HepG2 (cell line): ENCODE measurements around the gene LRRC8E. TPM values are rescaled to one million over a fixed set of nuclear protein-coding genes. Genes with fewer than 3 reads are reported as not detected.
A peak's percentile ranks its signal among the peaks of the same experiment; 100 is the strongest.

Experiments used
- ATAC-seq: fragments of 200-7000 bp; cut with Tn5 transposase; 3 replicates; pipeline ENCODE4 v1.9.1; 2020; ENCODE audit warnings: mild to moderate bottlenecking, moderate library complexity
- BruUV-seq: library from RNA; stranded (reverse); fragments of 400-500 nt; replicated peaks from 2 replicates; lab custom pipeline; 2021; lab: Mats Ljungman, UMichigan
- CTCF ChIA-PET: fragments of 300-600 bp; formaldehyde crosslinking; extraction: SDS; loops from one replicate; lab custom pipeline; 2021; ENCODE audit warnings: low total read pairs, inconsistent platforms, low intra/inter-chr PET ratio; lab: Yijun Ruan, JAX
- POLR2A ChIA-PET: fragments of 350-600 bp; sonication (Branson Sonifier 250); formaldehyde crosslinking; loops from one replicate; lab custom pipeline; 2020; ENCODE audit warnings: antibody characterized with exemption, inconsistent platforms; lab: Yijun Ruan, JAX
- DNase-seq: peaks from one replicate; pipeline ENCODE4 v3.0.0-alpha.2; 2015; ENCODE audit warnings: low spot score
- FAIRE-seq: peaks from 3 replicates; lab custom pipeline; 2011; peaks lifted over from hg19 to GRCh38; lab: Jason Lieb, UNC
- H2AFZ ChIP-seq: one replicate; pipeline ENCODE4 v1.6.1; 2011; ENCODE audit warnings: low read length, inconsistent platforms
- H3K27ac ChIP-seq: fragments of 300-600 bp; 3 replicates; pipeline ENCODE4 v1.8.0; 2011; ENCODE audit warnings: mixed run types, mild to moderate bottlenecking, mixed read lengths, low read length, inconsistent platforms; ENCODE audit not compliant: insufficient read depth; ENCODE audit errors: extremely low read length
- H3K27me3 ChIP-seq, 2 experiments: fragments of 200-600 bp in 1 of 2; 2 replicates in 1 of 2; 3 replicates in 1 of 2; pipeline versions ENCODE4 v1.6.0 to v1.8.0; 2011; ENCODE audit warnings: low read length in 2 of 2, mild to moderate bottlenecking in 2 of 2, moderate library complexity in 2 of 2, inconsistent platforms in 1 of 2; ENCODE audit not compliant: insufficient read depth in 2 of 2, control insufficient read depth in 1 of 2
- H3K36me3 ChIP-seq, 2 experiments: fragments of 200-600 bp in 1 of 2; replicated peaks in 1 of 2; 2 replicates in 1 of 2; 3 replicates in 1 of 2; pipeline versions ENCODE4 v1.5.1 to v1.8.0; 2011; ENCODE audit warnings: low read length in 2 of 2, inconsistent platforms in 1 of 2; ENCODE audit not compliant: insufficient read depth in 2 of 2, control insufficient read depth in 1 of 2
- H3K4me1 ChIP-seq: 2 replicates; pipeline ENCODE4 v1.5.1; 2012; ENCODE audit warnings: low read length, inconsistent platforms; ENCODE audit not compliant: insufficient read depth
- H3K4me2 ChIP-seq: 2 replicates; pipeline ENCODE4 v1.6.0; 2011; ENCODE audit warnings: low read depth, low read length, inconsistent platforms
- H3K4me3 ChIP-seq, 3 experiments: fragments of 200-600 bp in 1 of 3; sonication (generic), shearing (Covaris generic) in 1 of 3; replicated peaks in 1 of 3; 2 replicates each; pipeline ENCODE4 v1.5.1; 2011 to 2016; ENCODE audit warnings: low read length in 3 of 3, inconsistent platforms in 2 of 3, low read depth in 2 of 3, mild to moderate bottlenecking in 2 of 3, control low read depth in 1 of 3, mixed read lengths in 1 of 3; ENCODE audit not compliant: insufficient read depth in 1 of 3
- H3K79me2 ChIP-seq: one replicate; pipeline ENCODE4 v1.6.1; 2011; ENCODE audit warnings: low read length, inconsistent platforms; ENCODE audit not compliant: insufficient read depth
- H3K9ac ChIP-seq: 2 replicates; pipeline ENCODE4 v1.6.0; 2011; ENCODE audit warnings: mild to moderate bottlenecking, low read depth, low read length, inconsistent platforms; ENCODE audit not compliant: insufficient read depth
- H3K9me3 ChIP-seq: 2 replicates; pipeline ENCODE4 v1.5.1; 2012; ENCODE audit warnings: mild to moderate bottlenecking, low read length
- H4K20me1 ChIP-seq: 2 replicates; pipeline ENCODE4 v1.6.0; 2011; ENCODE audit warnings: inconsistent platforms, mild to moderate bottlenecking, low read length, moderate library complexity; ENCODE audit not compliant: insufficient read depth
- SPEN ChIP-seq: sonication (generic); formaldehyde crosslinking; IDR thresholded peaks from 2 replicates; pipeline ENCODE4 v1.5.1; 2020; ENCODE audit warnings: low read depth, mild to moderate bottlenecking, missing genetic modification reagents
- TBX2 ChIP-seq: sonication (generic); formaldehyde crosslinking; IDR thresholded peaks from 2 replicates; pipeline ENCODE4 v1.5.0; 2020; ENCODE audit warnings: missing genetic modification reagents, mild to moderate bottlenecking, borderline replicate concordance
- YY1 ChIP-seq: IDR thresholded peaks from 2 replicates; pipeline ENCODE4 v1.6.1; 2011; ENCODE audit warnings: low read length, low read depth, moderate library complexity, mild to moderate bottlenecking; ENCODE audit not compliant: insufficient read depth, insufficient replicate concordance
- ZFP36 ChIP-seq: fragments of 150-350 bp; IDR thresholded peaks from 2 replicates; pipeline ENCODE4 v1.6.1; 2018; ENCODE audit warnings: borderline replicate concordance, low read length, low read depth; ENCODE audit not compliant: partially characterized antibody
- WGBS: methylation state at CpG from one replicate; pipeline ENCODE4 v1.1.6; 2017; ENCODE audit warnings: low lambda C conversion rate; 5-methylcytosine and 5-hydroxymethylcytosine counted together
- in situ Hi-C: cut with HindIII; loops from 2 replicates; pipeline ENCODE4 v1.10.0; 2017; ENCODE audit warnings: low pct_unique_long_range_greater_than_20kb; ENCODE audit not compliant: extremely low pct_ligation_motif_present
- intact Hi-C: fragments of 100-400 bp; cut with micrococcal nuclease; formaldehyde crosslinking; loops from one replicate; pipeline ENCODE4 v1.10.0; 2022; ENCODE audit not compliant: unreplicated experiment
- polyA plus RNA-seq, 8 experiments: library from polyadenylated mRNA; depleted of rRNA in 3 of 8; stranded (reverse) in 7 of 8; unstranded in 1 of 8; fragments of >200 nt; fragmentation: Illumina TruSeq in 4 of 8; extraction: Trizol in 4 of 8; gene quantifications; 2 replicates each; pipeline versions ENCODE4 v1.2.1 to v1.2.3, GENCODE V29; 2011 to 2016; ENCODE audit warnings: low read depth in 4 of 8, missing spikeins in 1 of 8, mixed read lengths in 1 of 8; ENCODE audit not compliant: insufficient read depth in 1 of 8
- total RNA-seq, 5 experiments: library from RNA; depleted of rRNA; stranded (reverse); fragments of >200 nt; fragmentation: Illumina TruSeq; extraction: Trizol; gene quantifications; 2 replicates each; pipeline ENCODE4 v1.2.3, GENCODE V29; 2016; ENCODE audit warnings: low read depth in 1 of 5
- TF ChIP-seq, protein P1 (sequence below): sonication (generic); formaldehyde crosslinking; conservative IDR thresholded peaks from 2 replicates; pipeline ENCODE4 v1.4.0; 2020; ENCODE audit warnings: missing genetic modification reagents
- TF ChIP-seq, protein P2 (sequence below): sonication (generic); formaldehyde crosslinking; conservative IDR thresholded peaks from 2 replicates; pipeline ENCODE4 v1.4.0; 2020; ENCODE audit warnings: missing genetic modification reagents
- TF ChIP-seq, protein P3 (sequence below): sonication (generic); formaldehyde crosslinking; IDR thresholded peaks from 2 replicates; pipeline ENCODE4 v1.4.0; 2020; ENCODE audit warnings: missing genetic modification reagents
- TF ChIP-seq, protein P4 (sequence below): sonication (generic); formaldehyde crosslinking; IDR thresholded peaks from 2 replicates; pipeline ENCODE4 v1.5.0; 2020; ENCODE audit warnings: mild to moderate bottlenecking, missing genetic modification reagents, borderline replicate concordance

The LRRC8E gene
- total and polyA plus RNA-seq, 2 of the 13 experiments (the other 11 are each of a cell fraction or from before 2014, with no cell fraction given): 8.0 to 10.3 TPM

DNA sequence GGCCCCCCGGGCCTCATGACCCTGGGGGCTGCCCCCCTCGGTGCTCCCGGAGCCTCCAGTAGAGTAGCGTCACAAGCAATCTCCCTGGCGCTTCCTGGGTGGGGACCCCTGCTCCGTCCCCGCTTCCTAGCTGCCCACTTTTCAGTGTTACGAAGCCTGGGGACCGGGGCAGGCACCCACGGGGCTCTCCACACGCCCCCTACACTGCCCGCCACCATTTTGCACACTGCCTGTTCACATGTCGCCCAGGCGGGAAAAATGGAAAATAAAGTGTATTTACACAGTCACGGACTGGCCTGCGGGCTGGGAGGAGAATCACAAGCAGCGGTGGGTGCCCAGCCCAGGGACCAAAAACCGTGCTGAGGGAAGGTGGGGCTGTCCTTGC lies 23.6 kb upstream of the LRRC8E start (continued):
- TF ChIP-seq, protein P1, sequence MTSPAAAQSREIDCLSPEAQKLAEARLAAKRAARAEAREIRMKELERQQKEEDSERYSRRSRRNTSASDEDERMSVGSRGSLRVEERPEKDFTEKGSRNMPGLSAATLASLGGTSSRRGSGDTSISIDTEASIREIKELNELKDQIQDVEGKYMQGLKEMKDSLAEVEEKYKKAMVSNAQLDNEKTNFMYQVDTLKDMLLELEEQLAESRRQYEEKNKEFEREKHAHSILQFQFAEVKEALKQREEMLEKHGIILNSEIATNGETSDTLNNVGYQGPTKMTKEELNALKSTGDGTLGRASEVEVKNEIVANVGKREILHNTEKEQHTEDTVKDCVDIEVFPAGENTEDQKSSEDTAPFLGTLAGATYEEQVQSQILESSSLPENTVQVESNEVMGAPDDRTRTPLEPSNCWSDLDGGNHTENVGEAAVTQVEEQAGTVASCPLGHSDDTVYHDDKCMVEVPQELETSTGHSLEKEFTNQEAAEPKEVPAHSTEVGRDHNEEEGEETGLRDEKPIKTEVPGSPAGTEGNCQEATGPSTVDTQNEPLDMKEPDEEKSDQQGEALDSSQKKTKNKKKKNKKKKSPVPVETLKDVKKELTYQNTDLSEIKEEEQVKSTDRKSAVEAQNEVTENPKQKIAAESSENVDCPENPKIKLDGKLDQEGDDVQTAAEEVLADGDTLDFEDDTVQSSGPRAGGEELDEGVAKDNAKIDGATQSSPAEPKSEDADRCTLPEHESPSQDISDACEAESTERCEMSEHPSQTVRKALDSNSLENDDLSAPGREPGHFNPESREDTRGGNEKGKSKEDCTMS: no peak
- TF ChIP-seq, protein P2, sequence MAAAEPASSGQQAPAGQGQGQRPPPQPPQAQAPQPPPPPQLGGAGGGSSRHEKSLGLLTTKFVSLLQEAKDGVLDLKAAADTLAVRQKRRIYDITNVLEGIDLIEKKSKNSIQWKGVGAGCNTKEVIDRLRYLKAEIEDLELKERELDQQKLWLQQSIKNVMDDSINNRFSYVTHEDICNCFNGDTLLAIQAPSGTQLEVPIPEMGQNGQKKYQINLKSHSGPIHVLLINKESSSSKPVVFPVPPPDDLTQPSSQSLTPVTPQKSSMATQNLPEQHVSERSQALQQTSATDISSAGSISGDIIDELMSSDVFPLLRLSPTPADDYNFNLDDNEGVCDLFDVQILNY (CRISPR knock-in tag): no peak
- TF ChIP-seq YY1 (peak; percentile 36), SPEN (CRISPR knock-in tag) (no peak)
- TF ChIP-seq, all 625 proteins: peak for 10

DNA sequence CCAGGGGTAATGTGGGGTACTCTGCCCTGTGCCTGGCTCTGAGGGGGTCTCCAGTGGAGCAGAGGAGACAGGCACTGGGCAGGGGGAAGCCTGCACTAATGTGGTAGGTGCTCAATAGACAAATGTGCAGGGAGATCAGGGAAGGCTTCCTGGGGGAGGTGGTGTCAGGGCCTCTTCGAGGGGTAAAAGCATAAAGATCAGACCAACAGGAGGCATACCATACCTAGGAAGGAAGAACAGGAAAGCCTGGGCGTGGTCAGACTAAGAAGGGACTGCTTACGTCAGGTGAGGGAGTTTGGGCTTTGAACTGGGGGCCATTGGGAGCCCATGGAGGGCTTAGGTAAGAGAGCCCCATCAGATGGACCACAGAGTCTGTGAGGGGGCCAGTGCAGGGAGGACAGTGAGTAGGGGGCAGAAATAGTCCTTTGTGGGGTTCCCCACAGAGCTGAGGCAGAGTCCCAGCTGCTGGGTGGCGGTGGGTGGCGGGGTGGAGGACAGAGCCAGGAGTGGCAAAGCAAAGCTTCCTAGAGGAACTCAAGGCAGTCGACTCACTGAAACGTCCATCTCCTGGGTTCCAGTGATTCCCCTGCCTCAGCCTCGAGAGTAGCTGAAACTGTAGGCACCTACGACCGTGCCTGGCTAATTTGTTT lies 22.9 kb upstream of the LRRC8E start:
- H3K4me3 ChIP-seq: peak overlapping the region in 1 of 3 experiments; percentile 27; a peak in 1 of 6 replicates
- peaks cover 44% of the 10 kb centered on the region for H3K4me1 ChIP-seq
- no peak for ATAC-seq
- H3K4me2 ChIP-seq: peak overlapping the region; percentile 68
- CTCF ChIA-PET: no interaction called here
- no peak overlapping the region for H2AFZ ChIP-seq
- in situ Hi-C loops: no loop called here
- POLR2A ChIA-PET: interaction anchor here (1.3 kb wide), 1 partner anchor 12 kb away, joined by 4 read pairs; no protein-coding TSS in a partner anchor
- H3K79me2 ChIP-seq: no peaks in the 10 kb centered on the region
- 44% methylated on average over 8 of the region's 10 CpGs for WGBS
- H3K27me3 ChIP-seq: no peaks in the 10 kb centered on the region
- no peaks in the 10 kb centered on the region for H4K20me1 ChIP-seq
- H3K9ac ChIP-seq: peak overlapping the region; percentile 26; the same call in 1 of the 2 replicates
- H3K27ac ChIP-seq: no peak overlapping the region
- TF ChIP-seq TBX2 (CRISPR knock-in tag): peak; percentile 42; the same call in 1 of the 2 replicates
- TF ChIP-seq ZFP36: peak; percentile 69
- TF ChIP-seq, protein P3, sequence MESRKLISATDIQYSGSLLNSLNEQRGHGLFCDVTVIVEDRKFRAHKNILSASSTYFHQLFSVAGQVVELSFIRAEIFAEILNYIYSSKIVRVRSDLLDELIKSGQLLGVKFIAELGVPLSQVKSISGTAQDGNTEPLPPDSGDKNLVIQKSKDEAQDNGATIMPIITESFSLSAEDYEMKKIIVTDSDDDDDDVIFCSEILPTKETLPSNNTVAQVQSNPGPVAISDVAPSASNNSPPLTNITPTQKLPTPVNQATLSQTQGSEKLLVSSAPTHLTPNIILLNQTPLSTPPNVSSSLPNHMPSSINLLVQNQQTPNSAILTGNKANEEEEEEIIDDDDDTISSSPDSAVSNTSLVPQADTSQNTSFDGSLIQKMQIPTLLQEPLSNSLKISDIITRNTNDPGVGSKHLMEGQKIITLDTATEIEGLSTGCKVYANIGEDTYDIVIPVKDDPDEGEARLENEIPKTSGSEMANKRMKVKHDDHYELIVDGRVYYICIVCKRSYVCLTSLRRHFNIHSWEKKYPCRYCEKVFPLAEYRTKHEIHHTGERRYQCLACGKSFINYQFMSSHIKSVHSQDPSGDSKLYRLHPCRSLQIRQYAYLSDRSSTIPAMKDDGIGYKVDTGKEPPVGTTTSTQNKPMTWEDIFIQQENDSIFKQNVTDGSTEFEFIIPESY: peak; percentile 66
- TF ChIP-seq, protein P4, sequence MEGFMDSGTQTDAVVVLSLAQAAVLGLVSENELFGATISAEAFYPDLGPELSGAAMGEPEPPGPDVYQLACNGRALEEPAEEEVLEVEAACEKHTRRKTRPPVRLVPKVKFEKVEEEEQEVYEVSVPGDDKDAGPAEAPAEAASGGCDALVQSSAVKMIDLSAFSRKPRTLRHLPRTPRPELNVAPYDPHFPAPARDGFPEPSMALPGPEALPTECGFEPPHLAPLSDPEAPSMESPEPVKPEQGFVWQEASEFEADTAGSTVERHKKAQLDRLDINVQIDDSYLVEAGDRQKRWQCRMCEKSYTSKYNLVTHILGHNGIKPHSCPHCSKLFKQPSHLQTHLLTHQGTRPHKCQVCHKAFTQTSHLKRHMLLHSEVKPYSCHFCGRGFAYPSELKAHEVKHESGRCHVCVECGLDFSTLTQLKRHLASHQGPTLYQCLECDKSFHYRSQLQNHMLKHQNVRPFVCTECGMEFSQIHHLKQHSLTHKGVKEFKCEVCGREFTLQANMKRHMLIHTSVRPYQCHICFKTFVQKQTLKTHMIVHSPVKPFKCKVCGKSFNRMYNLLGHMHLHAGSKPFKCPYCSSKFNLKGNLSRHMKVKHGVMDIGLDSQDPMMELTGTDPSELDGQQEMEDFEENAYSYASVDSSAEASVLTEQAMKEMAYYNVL (CRISPR knock-in tag): no peak
- TF ChIP-seq, all 625 proteins: peak for 3
- Histone ChIP-seq H3K36me3 (no peaks in the 10 kb centered on the region), H3K9me3 (no peaks in the 10 kb centered on the region)
- no TSS peak for BruUV-seq
- DNase-seq (no peak), FAIRE-seq (no peak)
- intact Hi-C loops: no loop called here
